Pons (tissue), 1 donor: ENCODE data around the gene KRTAP4-8.
"Not testable (repeated sequence)": the region's sequence is repeated elsewhere in the genome, so short reads cannot be mapped to it uniquely, and the experiment has no call there.

Experiments used
- DNase-seq: peaks from one replicate; pipeline ENCODE4 v3.0.0-alpha.2; 2016; ENCODE audit warnings: low spot score

The KRTAP4-8 gene

GRCh38 chr17:41098042-41098441, at the start of gene KRTAP4-8:
Gene KRTAP4-8, minus strand, starts transcription at chr17:41098142. Its CDS starts 58 bp downstream, at chr17:41098084.
- DNase-seq, result no peak

GRCh38 chr17:41145261-41145660, 47.3 kb upstream of the KRTAP4-8 start:
- no peak for DNase-seq

GRCh38 chr17:41144846-41145245, 46.9 kb upstream of the KRTAP4-8 start:
- no peak for DNase-seq

- DNase-seq, result no peak
Measured at GRCh38 chr17:41141361-41141760, 43.4 kb upstream of the KRTAP4-8 start.

- no peak for DNase-seq
Measured at GRCh38 chr17:41140360-41141131, 42.6 kb upstream of the KRTAP4-8 start, which contains the start of gene KRTAP4-6. Gene KRTAP4-6, minus strand, starts transcription at chr17:41140544. Its CDS starts 57 bp downstream, at chr17:41140487.

GRCh38 chr17:41139865-41140264, 41.9 kb upstream of the KRTAP4-8 start:
- not testable (repeated sequence) for DNase-seq

GRCh38 chr17:41133880-41134735, 36.2 kb upstream of the KRTAP4-8 start:
- DNase-seq, result no peak

GRCh38 chr17:41131979-41132378, 34.0 kb upstream of the KRTAP4-8 start:
- no peak for DNase-seq

- no peak for DNase-seq
Measured at GRCh38 chr17:41127371-41127770, 29.4 kb upstream of the KRTAP4-8 start.

GRCh38 chr17:41126412-41126811, 28.5 kb upstream of the KRTAP4-8 start:
- no peak for DNase-seq

- DNase-seq, result no peak
Measured at GRCh38 chr17:41125064-41125463, 27.1 kb upstream of the KRTAP4-8 start.

GRCh38 chr17:41123991-41124371, 26.0 kb upstream of the KRTAP4-8 start, which contains the start of gene KRTAP4-12:
Gene KRTAP4-12, minus strand, starts transcription at chr17:41124182. Its CDS starts 60 bp downstream, at chr17:41124122.
- DNase-seq, result not testable (repeated sequence)

GRCh38 chr17:41123292-41123990, 25.5 kb upstream of the KRTAP4-8 start:
- not testable (repeated sequence) for DNase-seq

- DNase-seq, result no peak
Measured at GRCh38 chr17:41121742-41122141, 23.8 kb upstream of the KRTAP4-8 start.

GRCh38 chr17:41119696-41120690, 22.1 kb upstream of the KRTAP4-8 start:
- DNase-seq, result peak; percentile 25

GRCh38 chr17:41118721-41119120, 20.8 kb upstream of the KRTAP4-8 start:
- DNase-seq, result no peak

- DNase-seq, result not testable (repeated sequence)
Measured at GRCh38 chr17:41117846-41118386, 20.0 kb upstream of the KRTAP4-8 start, which contains the start of gene KRTAP4-11. Gene KRTAP4-11, minus strand, starts transcription at chr17:41118373. Its CDS starts 58 bp downstream, at chr17:41118315.

- no peak for DNase-seq
Measured at GRCh38 chr17:41116297-41116696, 18.4 kb upstream of the KRTAP4-8 start.

GRCh38 chr17:41111151-41111885, 13.4 kb upstream of the KRTAP4-8 start:
- no peak for DNase-seq
